Thymus (tissue), 14 donors: ENCODE results near the gene ANKZF1. TPM values are rescaled to one million over a fixed set of nuclear protein-coding genes. Genes with fewer than 3 reads are reported as not detected.

Experiments used
- DNase-seq, 9 donors: peaks; one replicate each; pipeline ENCODE4 v3.0.0-alpha.2; 2013; ENCODE audit warnings: low spot score in 9 of 9, low read depth in 6 of 9, missing footprints in 1 of 9
- H3K27ac ChIP-seq, 2 donors: one replicate each; pipeline ENCODE4 v1.5.1; 2013; ENCODE audit warnings: control low read depth in 1 of 2, low read depth in 1 of 2, low read length in 1 of 2, mild to moderate bottlenecking in 1 of 2, moderate library complexity in 1 of 2
- H3K27me3 ChIP-seq, 2 donors: one replicate each; pipeline ENCODE4 v1.5.1; 2013; ENCODE audit warnings: low read length in 1 of 2; ENCODE audit not compliant: control insufficient read depth in 2 of 2, insufficient read depth in 1 of 2
- H3K36me3 ChIP-seq, 2 donors: one replicate each; pipeline ENCODE4 v1.5.1; 2013; ENCODE audit warnings: low read length in 1 of 2, mild to moderate bottlenecking in 1 of 2, moderate library complexity in 1 of 2; ENCODE audit not compliant: control insufficient read depth in 2 of 2, insufficient read depth in 2 of 2
- H3K4me1 ChIP-seq, 2 donors: one replicate each; pipeline ENCODE4 v1.5.1; 2013; ENCODE audit warnings: low read length in 2 of 2; ENCODE audit not compliant: control insufficient read depth in 2 of 2, insufficient read depth in 2 of 2
- H3K4me3 ChIP-seq, 2 donors: one replicate each; pipeline ENCODE4 v1.5.1; 2013; ENCODE audit warnings: low read length in 2 of 2, control low read depth in 1 of 2, mild to moderate bottlenecking in 1 of 2
- H3K9me3 ChIP-seq, 2 donors: one replicate each; pipeline ENCODE4 v1.5.1; 2013; ENCODE audit warnings: low read length in 1 of 2, mild to moderate bottlenecking in 1 of 2; ENCODE audit not compliant: control insufficient read depth in 2 of 2, insufficient read depth in 1 of 2
- WGBS: extraction: QIAGEN DNeasy Blood & Tissue Kit; methylation state at CpG from one replicate; pipeline ENCODE4 v1.1.7; 2013; 5-methylcytosine and 5-hydroxymethylcytosine counted together
- long read RNA-seq, 10 donors: transcript quantifications; one replicate each; lab custom pipeline, GENCODE V29; 2026
- polyA plus RNA-seq: library from polyadenylated mRNA; stranded (reverse); fragments of 200-250 nt; gene quantifications from one replicate; pipeline ENCODE4 v1.2.3, GENCODE V29; 2013
- total RNA-seq: library from RNA; stranded (reverse); fragments of 120-200 nt; gene quantifications from one replicate; pipeline ENCODE4 v1.2.4, GENCODE V29; 2013
- donor health status: healthy.

ANKZF1 gene, protein sequence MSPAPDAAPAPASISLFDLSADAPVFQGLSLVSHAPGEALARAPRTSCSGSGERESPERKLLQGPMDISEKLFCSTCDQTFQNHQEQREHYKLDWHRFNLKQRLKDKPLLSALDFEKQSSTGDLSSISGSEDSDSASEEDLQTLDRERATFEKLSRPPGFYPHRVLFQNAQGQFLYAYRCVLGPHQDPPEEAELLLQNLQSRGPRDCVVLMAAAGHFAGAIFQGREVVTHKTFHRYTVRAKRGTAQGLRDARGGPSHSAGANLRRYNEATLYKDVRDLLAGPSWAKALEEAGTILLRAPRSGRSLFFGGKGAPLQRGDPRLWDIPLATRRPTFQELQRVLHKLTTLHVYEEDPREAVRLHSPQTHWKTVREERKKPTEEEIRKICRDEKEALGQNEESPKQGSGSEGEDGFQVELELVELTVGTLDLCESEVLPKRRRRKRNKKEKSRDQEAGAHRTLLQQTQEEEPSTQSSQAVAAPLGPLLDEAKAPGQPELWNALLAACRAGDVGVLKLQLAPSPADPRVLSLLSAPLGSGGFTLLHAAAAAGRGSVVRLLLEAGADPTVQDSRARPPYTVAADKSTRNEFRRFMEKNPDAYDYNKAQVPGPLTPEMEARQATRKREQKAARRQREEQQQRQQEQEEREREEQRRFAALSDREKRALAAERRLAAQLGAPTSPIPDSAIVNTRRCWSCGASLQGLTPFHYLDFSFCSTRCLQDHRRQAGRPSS
- total RNA-seq (44.4 TPM), polyA plus RNA-seq (91.6 TPM)
- long read RNA-seq, donor 1 = 0 reads
- long read RNA-seq, donor 2, partial matches to known transcripts = 0 of 16 reads
- long read RNA-seq, donor 2, other reads (novel, unspliced or antisense) = 0 of 16 reads
- long read RNA-seq, donor 3, partial matches to known transcripts = 0 of 12 reads
- long read RNA-seq, donor 3, other reads (novel, unspliced or antisense) = 0 of 12 reads
- long read RNA-seq, donor 4, partial matches to known transcripts = 0 of 7 reads
- long read RNA-seq, donor 4, other reads (novel, unspliced or antisense) = 0 of 7 reads
- long read RNA-seq, donor 5, transcript ANKZF1-212 (2 exons, 647 nt) = major isoform, 5 of 20 reads
- long read RNA-seq, donor 5, partial matches to known transcripts = 5 of 20 reads
- long read RNA-seq, donor 5, other reads (novel, unspliced or antisense) = 0 of 20 reads
- long read RNA-seq, donor 6, partial matches to known transcripts = 0 of 11 reads
- long read RNA-seq, donor 6, other reads (novel, unspliced or antisense) = 5 of 11 reads
- long read RNA-seq, donor 7, partial matches to known transcripts = 0 of 4 reads
- long read RNA-seq, donor 7, other reads (novel, unspliced or antisense) = 0 of 4 reads
- long read RNA-seq, donor 8, partial matches to known transcripts = 0 of 9 reads
- long read RNA-seq, donor 8, other reads (novel, unspliced or antisense) = 7 of 9 reads
- long read RNA-seq, donor 9, partial matches to known transcripts = 0 of 6 reads
- long read RNA-seq, donor 9, other reads (novel, unspliced or antisense) = 0 of 6 reads
- long read RNA-seq, donor 10, partial matches to known transcripts = 0 of 7 reads
- long read RNA-seq, donor 10, other reads (novel, unspliced or antisense) = 0 of 7 reads

DNA sequence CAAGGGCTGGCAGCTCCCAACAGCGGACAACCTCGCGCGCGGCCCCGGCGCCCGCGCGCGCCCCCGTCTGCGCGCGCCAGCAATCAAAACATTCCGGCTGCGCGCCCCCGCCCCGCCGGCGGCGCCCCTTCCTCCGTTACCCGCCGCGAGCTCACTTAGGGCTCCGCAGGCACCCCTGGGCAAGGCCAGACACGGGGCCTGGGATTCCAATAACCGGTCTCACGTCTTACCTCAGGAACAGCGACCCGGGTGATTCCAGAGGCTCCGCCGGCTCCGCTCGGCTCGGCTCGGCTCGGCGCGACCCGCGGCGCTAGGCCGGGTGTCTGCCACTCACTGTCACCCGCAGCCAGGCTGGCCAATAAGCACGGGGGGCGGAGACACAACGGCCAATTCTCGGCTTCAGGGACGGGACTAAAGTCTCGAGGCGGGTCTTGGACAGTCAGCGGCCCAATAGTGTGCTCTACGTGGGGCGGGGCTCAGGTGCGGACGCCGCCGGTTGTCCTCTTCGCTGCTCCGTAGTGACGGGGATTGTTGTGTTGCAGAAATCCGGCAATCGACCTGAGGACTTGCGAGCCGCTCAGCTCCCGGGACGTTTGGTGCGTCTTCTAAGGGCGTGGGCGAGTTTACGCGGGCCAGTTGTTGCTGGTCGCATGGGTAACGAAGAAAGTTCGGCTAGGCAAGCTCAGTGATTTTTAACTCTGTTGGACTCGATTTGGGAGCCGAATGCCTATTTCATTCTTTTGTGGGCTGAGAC lies at the start of gene ANKZF1, which contains the start of gene ATG9A:
TSS of gene ANKZF1 (plus strand) at position 502 of the 754 bp plus-strand sequence. CDS start 452 bp downstream, outside the sequence.
TSS of gene ATG9A (minus strand) at position 332 of the 754 bp plus-strand sequence. CDS start 1,612 bp downstream, outside the sequence.
- Histone ChIP-seq H3K4me3 (peak within 1 kb of the TSS; percentile 70 to 99), H3K9me3 (no peaks in the 10 kb centered on the region), H3K27ac (peak within 1 kb of the TSS; percentile 89 to 99), H3K4me1 (peaks cover 16 to 23% of the 10 kb centered on the region in 2 donors), H3K27me3 (no peaks in the 10 kb centered on the region), H3K36me3 (peaks cover 55 to 56% of the 10 kb centered on the region in 2 donors)
- DNase-seq = peak; percentile 85 to 99 (median 97)
- under 1% methylated on average over 80 of the region's 80 CpGs for WGBS

GRCh38 chr2:219180961-219181360 lies 48.6 kb upstream of the ANKZF1 start:
- DNase-seq = no peak
- WGBS = 96% methylated on average over 5 of the region's 5 CpGs
- peaks cover 51 to 55% of the 10 kb centered on the region in 2 donors for H3K36me3 ChIP-seq
- H3K27ac ChIP-seq = no peak overlapping the region
- H3K4me1 ChIP-seq = peaks cover 9 to 15% of the 10 kb centered on the region in 2 donors
- H3K9me3 ChIP-seq = no peaks in the 10 kb centered on the region
- no peak overlapping the region for H3K4me3 ChIP-seq
- no peaks in the 10 kb centered on the region for H3K27me3 ChIP-seq

DNA sequence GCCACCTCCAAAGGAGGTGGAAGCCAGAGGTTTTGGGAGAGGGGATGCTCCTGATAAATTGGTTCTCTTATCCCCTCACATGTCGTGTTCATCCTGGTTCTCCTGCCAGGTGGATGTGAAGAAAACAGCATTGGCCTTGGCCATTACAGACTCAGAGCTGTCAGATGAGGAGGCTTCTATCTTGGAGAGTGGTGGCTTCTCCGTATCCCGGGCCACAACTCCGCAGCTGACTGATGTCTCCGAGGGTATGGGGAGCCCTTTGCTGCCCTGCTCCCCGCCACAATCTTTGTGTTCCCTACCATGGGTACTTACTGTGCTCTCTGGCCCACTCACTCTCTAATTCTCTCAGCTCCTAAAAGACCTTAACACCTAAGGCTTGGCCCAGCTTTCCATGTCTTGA lies 48.1 kb upstream of the ANKZF1 start:
- 97% methylated on average over 6 of the region's 6 CpGs for WGBS
- Histone ChIP-seq H3K4me1 (peaks cover 9 to 11% of the 10 kb centered on the region in 2 donors), H3K27me3 (no peaks in the 10 kb centered on the region), H3K9me3 (no peaks in the 10 kb centered on the region), H3K36me3 (peaks cover 51 to 57% of the 10 kb centered on the region in 2 donors), H3K27ac (no peak overlapping the region), H3K4me3 (no peak overlapping the region)
- DNase-seq = no peak

- peaks cover 9% of the 10 kb centered on the region in 2 donors for H3K4me1 ChIP-seq
- peaks cover 51 to 57% of the 10 kb centered on the region in 2 donors for H3K36me3 ChIP-seq
- H3K4me3 ChIP-seq = no peak overlapping the region
- DNase-seq = no peak
- no peaks in the 10 kb centered on the region for H3K9me3 ChIP-seq
- no peak overlapping the region for H3K27ac ChIP-seq
- H3K27me3 ChIP-seq = no peaks in the 10 kb centered on the region
- 92% methylated on average over 8 of the region's 8 CpGs for WGBS
Measured at GRCh38 chr2:219182331-219183150, 47.1 kb upstream of the ANKZF1 start.

- Histone ChIP-seq H3K9me3 (no peaks in the 10 kb centered on the region), H3K27me3 (no peaks in the 10 kb centered on the region), H3K27ac (no peak overlapping the region), H3K4me3 (no peak overlapping the region), H3K36me3 (peaks cover 51 to 57% of the 10 kb centered on the region in 2 donors), H3K4me1 (peaks cover 8 to 9% of the 10 kb centered on the region in 2 donors)
- 99% methylated on average over 6 of the region's 6 CpGs for whole genome bisulfite sequencing
- no peak for DNase-seq
Measured at GRCh38 chr2:219183151-219183772, 46.3 kb upstream of the ANKZF1 start.

- Histone ChIP-seq H3K27ac (no peak overlapping the region), H3K36me3 (peaks cover 51 to 57% of the 10 kb centered on the region in 2 donors), H3K4me3 (no peak overlapping the region), H3K9me3 (no peaks in the 10 kb centered on the region), H3K4me1 (peaks cover 2 to 4% of the 10 kb centered on the region in 2 donors), H3K27me3 (no peaks in the 10 kb centered on the region)
- WGBS = 100% methylated on average over 2 of the region's 2 CpGs
- no peak for DNase-seq
Measured at GRCh38 chr2:219184121-219184520, 45.5 kb upstream of the ANKZF1 start.

DNA sequence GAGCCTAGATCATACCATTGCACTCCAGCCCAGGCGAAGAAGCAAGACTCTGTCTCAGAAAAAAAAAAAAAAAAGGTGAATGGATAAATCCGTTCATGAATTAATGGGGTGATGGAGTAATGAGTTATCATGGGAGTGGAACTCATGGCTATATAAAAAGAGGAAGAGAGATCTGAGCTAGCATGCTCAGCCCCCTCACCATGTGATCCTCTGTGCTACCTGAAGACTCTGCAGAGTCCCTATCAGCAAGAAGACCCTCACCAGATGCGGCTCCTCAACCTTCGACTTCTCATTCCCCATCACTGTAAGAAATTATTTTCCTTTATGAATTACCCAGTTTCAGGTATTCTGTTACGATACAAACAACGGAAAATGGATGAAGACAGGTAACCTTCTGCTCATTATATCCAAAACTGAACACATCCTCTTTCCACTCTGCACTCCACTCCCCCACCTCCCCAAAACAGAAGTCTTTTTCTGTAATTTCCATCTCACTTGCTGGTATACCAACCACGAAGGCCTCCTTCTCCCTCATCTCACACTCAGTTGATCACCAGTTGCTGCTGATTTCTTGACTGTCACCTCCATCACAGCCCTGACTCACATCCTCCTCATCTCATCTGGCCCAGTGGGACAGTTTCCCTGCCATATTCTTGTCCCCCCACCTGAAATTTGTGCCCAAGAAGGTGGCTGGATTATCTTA lies 42.7 kb upstream of the ANKZF1 start:
- Histone ChIP-seq H3K36me3 (peaks cover 26 to 32% of the 10 kb centered on the region in 2 donors), H3K9me3 (no peaks in the 10 kb centered on the region), H3K27me3 (no peaks in the 10 kb centered on the region), H3K4me3 (no peak overlapping the region), H3K4me1 (no peaks in the 10 kb centered on the region), H3K27ac (no peak overlapping the region)
- WGBS = 97% methylated on average over 7 of the region's 7 CpGs
- no peak for DNase-seq
